Dedifferentiated amniotic fluid mesenchymal stem cell (primary cell): ENCODE measurements around the gene SSR4.
"Not testable (repeated sequence)": the region's sequence is repeated elsewhere in the genome, so short reads cannot be mapped to it uniquely, and the experiment has no call there.

ENCODE experiments used
- DNase-seq: peaks from one replicate; pipeline ENCODE4 v3.0.0-alpha.2; 2016; ENCODE audit errors: extremely low spot score

SSR4 gene

GRCh38 chrX:153804100-153804595 lies 9.7 kb downstream of the SSR4 start:
- DNase-seq = no peak

- no peak for DNase-seq
Observed at GRCh38 chrX:153804621-153805020, 10.2 kb downstream of the SSR4 start.

GRCh38 chrX:153805436-153805835 lies 11.0 kb downstream of the SSR4 start:
- DNase-seq = no peak

GRCh38 chrX:153806999-153807575 lies 12.6 kb downstream of the SSR4 start:
- no peak for DNase-seq

- no peak for DNase-seq
Observed at GRCh38 chrX:153807976-153808375, 13.5 kb downstream of the SSR4 start.

- no peak for DNase-seq
Observed at GRCh38 chrX:153812220-153812619, 17.8 kb downstream of the SSR4 start.

GRCh38 chrX:153813161-153813560 lies 18.7 kb downstream of the SSR4 start:
- DNase-seq = no peak

- DNase-seq = no peak
Observed at GRCh38 chrX:153814591-153815315, 20.3 kb downstream of the SSR4 start.

- DNase-seq = no peak
Observed at GRCh38 chrX:153816831-153817690, 22.6 kb downstream of the SSR4 start.

- DNase-seq = not testable (repeated sequence)
Observed at GRCh38 chrX:153818064-153818463, 23.6 kb downstream of the SSR4 start.

GRCh38 chrX:153818571-153819383 lies 24.3 kb downstream of the SSR4 start:
- DNase-seq = no peak

GRCh38 chrX:153819384-153820040 lies 25.0 kb downstream of the SSR4 start:
- DNase-seq = no peak

GRCh38 chrX:153820601-153821000 lies 26.1 kb downstream of the SSR4 start:
- DNase-seq = no peak

- no peak for DNase-seq
Observed at GRCh38 chrX:153821066-153821465, 26.6 kb downstream of the SSR4 start.

GRCh38 chrX:153824348-153824747 lies 29.9 kb downstream of the SSR4 start:
- no peak for DNase-seq

GRCh38 chrX:153825042-153825441 lies 30.6 kb downstream of the SSR4 start:
- no peak for DNase-seq

- DNase-seq = no peak
Observed at GRCh38 chrX:153827016-153827415, 32.5 kb downstream of the SSR4 start.

GRCh38 chrX:153827903-153828302 lies 33.4 kb downstream of the SSR4 start:
- no peak for DNase-seq

- no peak for DNase-seq
Observed at GRCh38 chrX:153828308-153828707, 33.8 kb downstream of the SSR4 start.

- DNase-seq = no peak
Observed at GRCh38 chrX:153828723-153829548, 34.5 kb downstream of the SSR4 start.

GRCh38 chrX:153829549-153829798 lies 35.0 kb downstream of the SSR4 start:
- DNase-seq = no peak
